GM12878 (cell line): Measurements from ENCODE around the gene BAHD1. TPM values are rescaled to one million over a fixed set of nuclear protein-coding genes. Genes with fewer than 3 reads are reported as not detected.
A peak's percentile ranks its signal among the peaks of the same experiment; 100 is the strongest.

Source experiments
- ATAC-seq: fragments of 200-7000 bp; cut with Tn5 transposase; 3 replicates; pipeline ENCODE4 v1.9.1; 2020; ENCODE audit warnings: mild to moderate bottlenecking, moderate library complexity
- BruUV-seq: library from RNA; stranded (reverse); fragments of 400-500 nt; replicated peaks from 2 replicates; lab custom pipeline; 2021; lab: Mats Ljungman, UMichigan
- CTCF ChIA-PET: fragments of 300-600 bp; sonication (Branson Sonifier 250); formaldehyde crosslinking; extraction: SDS; loops from one replicate; lab custom pipeline; 2021; ENCODE audit warnings: inconsistent platforms; lab: Yijun Ruan, JAX
- POLR2A ChIA-PET: fragments of 350-600 bp; formaldehyde crosslinking; extraction: SDS; loops from one replicate; lab custom pipeline; 2021; ENCODE audit warnings: inconsistent platforms; lab: Charles Lee
- RAD21 ChIA-PET: fragments of 300-600 bp; sonication (Branson Sonifier 250); formaldehyde crosslinking; loops from one replicate; lab custom pipeline; 2023; ENCODE audit warnings: antibody characterized with exemption; ENCODE audit not compliant: unreplicated experiment; lab: Charles Lee
- SMC1A ChIA-PET: fragments of 300-600 bp; sonication (Branson Sonifier 250); formaldehyde crosslinking; loops from one replicate; lab custom pipeline; 2023; ENCODE audit not compliant: unreplicated experiment, uncharacterized antibody; lab: Charles Lee
- DNase-seq: peaks from one replicate; pipeline ENCODE4 v3.0.0-alpha.2; 2011; ENCODE audit warnings: low read depth, low spot score
- FAIRE-seq: peaks from 3 replicates; lab custom pipeline; 2011; peaks lifted over from hg19 to GRCh38; lab: Jason Lieb, UNC
- H2AFZ ChIP-seq: 2 replicates; pipeline ENCODE4 v1.6.0; 2011; ENCODE audit warnings: low read depth, low read length, control low read depth; ENCODE audit not compliant: control insufficient read depth
- H3K27ac ChIP-seq: 2 replicates; pipeline ENCODE4 v1.5.1; 2011; ENCODE audit warnings: control low read depth; ENCODE audit not compliant: control insufficient read depth, insufficient read depth
- H3K27me3 ChIP-seq, 2 experiments: replicated peaks in 1 of 2; 2 replicates each; pipeline versions ENCODE4 v1.6.0 to v1.6.1; 2011; ENCODE audit warnings: low read length in 1 of 2; ENCODE audit not compliant: control insufficient read depth in 2 of 2, insufficient read depth in 2 of 2
- H3K36me3 ChIP-seq, 2 experiments: 2 replicates each; pipeline ENCODE4 v1.5.1; 2011; ENCODE audit warnings: low read length in 1 of 2; ENCODE audit not compliant: control insufficient read depth in 2 of 2, insufficient read depth in 2 of 2
- H3K4me1 ChIP-seq: 2 replicates; pipeline ENCODE4 v1.6.1; 2011; ENCODE audit warnings: mild to moderate bottlenecking, low read length, moderate library complexity, mixed read lengths; ENCODE audit not compliant: control insufficient read depth, insufficient read depth
- H3K4me2 ChIP-seq: 2 replicates; pipeline ENCODE4 v1.6.0; 2011; ENCODE audit warnings: control low read depth; ENCODE audit not compliant: control insufficient read depth, insufficient read depth
- H3K4me3 ChIP-seq: fragments of 200-600 bp; sonication (generic); 2 replicates; pipeline ENCODE4 v1.5.1; 2016
- H3K79me2 ChIP-seq: 2 replicates; pipeline ENCODE4 v1.6.0; 2011; ENCODE audit warnings: low read length; ENCODE audit not compliant: control insufficient read depth, insufficient read depth
- H3K9ac ChIP-seq: 2 replicates; pipeline ENCODE4 v1.8.0; 2011; ENCODE audit warnings: low read length, control low read depth, mixed read lengths; ENCODE audit not compliant: control insufficient read depth, insufficient read depth
- H3K9me3 ChIP-seq: replicated peaks from 3 replicates; pipeline ENCODE4 v1.5.1; 2011; ENCODE audit warnings: mild to moderate bottlenecking, low read length; ENCODE audit not compliant: control insufficient read depth, insufficient read depth
- H4K20me1 ChIP-seq: 2 replicates; pipeline ENCODE4 v1.6.0; 2011; ENCODE audit not compliant: control insufficient read depth, insufficient read depth
- ASH2L ChIP-seq: fragments of 300-600, 200-600 bp; sonication (generic); IDR thresholded peaks from 2 replicates; pipeline ENCODE4 v1.6.1; 2017; ENCODE audit warnings: low read depth, mild to moderate bottlenecking, borderline replicate concordance
- ATF3 ChIP-seq: IDR thresholded peaks from 2 replicates; pipeline ENCODE4 v1.6.1; 2011; ENCODE audit warnings: low read depth, mild to moderate bottlenecking, low read length, moderate library complexity, borderline replicate concordance; ENCODE audit errors: extremely low read depth
- ESRRA ChIP-seq: IDR thresholded peaks from 2 replicates; pipeline ENCODE4 v1.6.1; 2012; ENCODE audit warnings: mild to moderate bottlenecking, low read length, improper control_type of control experiment
- FOXK2 ChIP-seq: fragments of 450-650 bp; IDR thresholded peaks from 2 replicates; pipeline ENCODE4 v1.6.1; 2017; ENCODE audit warnings: mild to moderate bottlenecking, moderate library complexity
- GATAD2B ChIP-seq: fragments of 450-650 bp; conservative IDR thresholded peaks from 2 replicates; pipeline ENCODE4 v1.6.1; 2017; ENCODE audit warnings: low read depth, mild to moderate bottlenecking, moderate library complexity
- HDGF ChIP-seq: fragments of 450-650 bp; IDR thresholded peaks from 2 replicates; pipeline ENCODE4 v1.6.1; 2016; ENCODE audit warnings: antibody characterized with exemption
- JUND ChIP-seq: IDR thresholded peaks from 2 replicates; pipeline ENCODE4 v1.6.1; 2012; ENCODE audit warnings: low read depth, mild to moderate bottlenecking, low read length, improper control_type of control experiment, moderate library complexity
- NBN ChIP-seq: fragments of 450-650 bp; IDR thresholded peaks from 2 replicates; pipeline ENCODE4 v1.6.1; 2016
- PML ChIP-seq: IDR thresholded peaks from 2 replicates; pipeline ENCODE4 v1.6.1; 2012; ENCODE audit warnings: low read length, inconsistent platforms
- PRDM15 ChIP-seq: fragments of 450-650 bp; formaldehyde crosslinking; IDR thresholded peaks from 2 replicates; pipeline ENCODE4 v1.4.0; 2020; ENCODE audit warnings: mild to moderate bottlenecking, moderate library complexity
- RAD21 ChIP-seq: IDR thresholded peaks from 2 replicates; pipeline ENCODE4 v1.6.1; 2011; ENCODE audit warnings: mild to moderate bottlenecking, low read depth, low read length, moderate library complexity; ENCODE audit not compliant: insufficient read depth
- SMC3 ChIP-seq: IDR thresholded peaks from 2 replicates; pipeline ENCODE4 v1.6.1; 2011; ENCODE audit warnings: low read length, improper control_type of control experiment, borderline replicate concordance
- STAT1 ChIP-seq: fragments of 450-650 bp; conservative IDR thresholded peaks from 2 replicates; pipeline ENCODE4 v1.6.1; 2014; ENCODE audit warnings: antibody characterized with exemption, mild to moderate bottlenecking
- WRNIP1 ChIP-seq: IDR thresholded peaks from 2 replicates; pipeline ENCODE4 v1.6.1; 2011; ENCODE audit warnings: low read depth, low read length, improper control_type of control experiment, borderline replicate concordance
- ZBTB11 ChIP-seq: fragments of 450-650 bp; formaldehyde crosslinking; IDR thresholded peaks from 2 replicates; pipeline ENCODE4 v1.5.0; 2022; ENCODE audit warnings: mild to moderate bottlenecking, missing genetic modification characterization
- ZNF217 ChIP-seq: fragments of 450-650 bp; IDR thresholded peaks from 2 replicates; pipeline ENCODE4 v1.6.1; 2017; ENCODE audit warnings: antibody characterized with exemption, mild to moderate bottlenecking
- ZNF24 ChIP-seq: fragments of 450-650 bp; IDR thresholded peaks from 2 replicates; pipeline ENCODE4 v1.6.1; 2017; ENCODE audit warnings: antibody characterized with exemption, mild to moderate bottlenecking
- WGBS: methylation state at CpG from one replicate; pipeline ENCODE4 v1.1.6; 2016; ENCODE audit warnings: low lambda C conversion rate; ENCODE audit not compliant: insufficient replicate concordance, insufficient coverage; ENCODE audit errors: missing lambda C conversion rate; 5-methylcytosine and 5-hydroxymethylcytosine counted together
- in situ Hi-C: fragments of 300-500 bp; cut with MboI; formaldehyde crosslinking; loops from 9 replicates; pipeline ENCODE4 v1.14.3; 2018; ENCODE audit warnings: mixed read lengths
- intact Hi-C: fragments of 100-400 bp; cut with micrococcal nuclease; formaldehyde crosslinking; loops from one replicate; pipeline ENCODE4 v1.14.2; 2022; ENCODE audit not compliant: unreplicated experiment
- polyA plus RNA-seq, 11 experiments: library from polyadenylated mRNA; depleted of rRNA in 4 of 11; unstranded in 6 of 11; stranded (reverse) in 5 of 11; fragments of >200 nt; fragmentation: Nextera tagmentation in 4 of 11; fragmentation: Illumina TruSeq in 1 of 11; extraction: Ambion mirVana in 4 of 11; extraction: Trizol in 1 of 11; gene quantifications; 1 replicate in 1 of 11; 2 replicates in 10 of 11; pipeline versions ENCODE4 v1.2.1 to v1.2.3, GENCODE V29; 2011 to 2016; ENCODE audit warnings: inconsistent platforms in 2 of 11, missing spikeins in 2 of 11, low read depth in 1 of 11
- total RNA-seq, 4 experiments: library from RNA; depleted of rRNA in 3 of 4; stranded (reverse); fragments of >200 nt in 3 of 4; fragmentation: Illumina TruSeq in 1 of 4; extraction: Trizol in 1 of 4; gene quantifications; 2 replicates each; pipeline versions ENCODE4 v1.2.1 to v1.2.3, GENCODE V29; 2013 to 2021

Gene BAHD1
- total and polyA plus RNA-seq, 10 of the 15 experiments (the other 5 are each of a cell fraction or from before 2014, with no cell fraction given) = 0.21 to 21.8 (median 5.8) TPM

GRCh38 chr15:40465939-40466338, 25.2 kb downstream of the BAHD1 start:
- Histone ChIP-seq H3K4me2 (no peak overlapping the region), H4K20me1 (no peaks in the 10 kb centered on the region; the same call in 1 of the 2 replicates), H3K36me3 (peaks cover 14 to 15% of the 10 kb centered on the region in 2 experiments), H3K4me1 (peaks cover 24% of the 10 kb centered on the region), H3K79me2 (no peaks in the 10 kb centered on the region), H3K27ac (peak overlapping the region; percentile 63; the same call in 1 of the 2 replicates), H3K9me3 (no peaks in the 10 kb centered on the region), H3K27me3 (no peaks in the 10 kb centered on the region), H2AFZ (no peak overlapping the region), H3K4me3 (no peak overlapping the region), H3K9ac (no peak overlapping the region)
- in situ Hi-C loops = no loop called here
- no TSS peak for BruUV-seq
- DNase-seq = no peak
- 94% methylated on average over 10 of the region's 10 CpGs for WGBS
- FAIRE-seq = no peak
- ATAC-seq = no peak
- ChIA-PET SMC1A (no interaction called here), RAD21 (no interaction called here), CTCF (interaction anchor here (0.6 to 0.8 kb wide), 4 partner anchors 8 to 415 kb away, joined by 3 to 4 read pairs (median 4); no protein-coding TSS in a partner anchor), POLR2A (interaction anchor here (1.0 kb wide), 1 partner anchor 9 kb away, joined by 3 read pairs; no protein-coding TSS in a partner anchor)
- intact Hi-C loops = no loop called here
- TF ChIP-seq ZNF217 (no peak), PML (no peak), STAT1 (no peak), HDGF (no peak), SMC3 (no peak), PRDM15 (CRISPR knock-in tag) (no peak), RAD21 (no peak), NBN (no peak), ZNF24 (no peak), GATAD2B (no peak), ZBTB11 (CRISPR knock-in tag) (no peak), WRNIP1 (no peak), JUND (no peak), ATF3 (no peak), ESRRA (no peak), FOXK2 (no peak), ASH2L (no peak)
